Subcutaneous adipose tissue (tissue), 4 donors: ENCODE results near the gene C2orf78. TPM values are rescaled to one million over a fixed set of nuclear protein-coding genes. Genes with fewer than 3 reads are reported as not detected.

Source experiments
- CTCF ChIP-seq: fragments of 450-650 bp; IDR thresholded peaks from one replicate; pipeline ENCODE4 v1.5.1; 2016; ENCODE audit warnings: low read depth, mild to moderate bottlenecking, control low read depth, antibody characterized with exemption, moderate library complexity
- total RNA-seq, 4 donors: library from RNA; depleted of rRNA; stranded (reverse); fragments of >200 nt; gene quantifications; one replicate each; pipeline ENCODE4 v1.1.0, GENCODE V29; 2016

C2orf78 gene
- total RNA-seq, 4 donors from 2014 or later: not detected

- TF ChIP-seq CTCF: no peak
Measured at GRCh38 chr2:73811878-73812277, 27.9 kb downstream of the C2orf78 start.

- no peak for TF ChIP-seq CTCF
Measured at GRCh38 chr2:73812635-73813034, 28.7 kb downstream of the C2orf78 start.

- TF ChIP-seq CTCF: no peak
Measured at GRCh38 chr2:73818296-73818695, 34.3 kb downstream of the C2orf78 start.

GRCh38 chr2:73821227-73821626, 37.2 kb downstream of the C2orf78 start:
- TF ChIP-seq CTCF: no peak

- no peak for TF ChIP-seq CTCF
Measured at GRCh38 chr2:73821669-73822068, 37.7 kb downstream of the C2orf78 start.

- no peak for TF ChIP-seq CTCF
Measured at GRCh38 chr2:73822276-73822675, 38.3 kb downstream of the C2orf78 start.

GRCh38 chr2:73822991-73823390, 39.0 kb downstream of the C2orf78 start:
- TF ChIP-seq CTCF: no peak
